GM21381 (cell line): ENCODE results near the gene PRIMA1.

ENCODE experiments used
- ATAC-seq: cut with Tn5 transposase; IDR thresholded peaks from one replicate; pipeline ENCODE4 v1.9.1; 2021; ENCODE audit warnings: mild to moderate bottlenecking, moderate library complexity; ENCODE audit not compliant: unreplicated experiment

The PRIMA1 gene

DNA sequence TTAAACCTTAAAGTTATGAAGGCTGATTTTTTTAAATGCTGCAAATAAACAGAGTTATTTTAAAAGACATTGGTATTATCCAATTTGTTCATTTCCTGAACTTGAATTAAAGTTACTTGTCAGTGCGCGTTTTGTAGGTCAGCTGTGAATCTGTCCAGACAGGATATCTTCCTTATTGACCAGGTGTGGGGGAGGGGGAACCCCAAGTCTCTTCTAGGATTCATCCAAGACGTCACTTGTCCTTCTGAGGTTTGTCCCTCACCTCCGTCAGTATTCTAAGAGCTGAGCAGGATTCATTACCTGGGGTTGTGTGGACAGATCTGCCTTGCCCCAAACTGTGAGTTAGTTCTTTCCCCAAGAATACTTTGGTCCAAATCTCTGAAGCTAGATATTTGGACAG, 8.8 kb upstream of the PRIMA1 start:
- ATAC-seq: no peak

DNA sequence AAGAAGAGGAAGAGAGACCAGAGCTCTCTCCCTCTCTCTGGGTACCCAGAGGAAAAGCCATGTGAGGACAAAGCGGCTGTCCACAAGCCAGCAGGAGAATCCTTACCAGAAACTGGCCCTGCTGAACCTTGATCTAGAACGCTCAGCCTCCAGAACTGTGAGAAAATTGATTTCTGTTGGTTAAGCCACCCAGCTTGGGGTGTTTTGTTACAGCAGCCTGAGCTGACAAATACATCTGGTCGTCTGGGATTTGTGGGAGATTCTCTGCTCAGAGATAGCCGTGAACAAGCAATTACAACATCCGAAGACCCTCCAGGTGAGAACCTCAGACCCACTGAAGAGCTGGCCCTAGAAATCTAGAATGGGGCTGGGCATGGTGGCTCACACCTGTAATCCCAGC, 6.5 kb upstream of the PRIMA1 start:
- ATAC-seq: no peak

DNA sequence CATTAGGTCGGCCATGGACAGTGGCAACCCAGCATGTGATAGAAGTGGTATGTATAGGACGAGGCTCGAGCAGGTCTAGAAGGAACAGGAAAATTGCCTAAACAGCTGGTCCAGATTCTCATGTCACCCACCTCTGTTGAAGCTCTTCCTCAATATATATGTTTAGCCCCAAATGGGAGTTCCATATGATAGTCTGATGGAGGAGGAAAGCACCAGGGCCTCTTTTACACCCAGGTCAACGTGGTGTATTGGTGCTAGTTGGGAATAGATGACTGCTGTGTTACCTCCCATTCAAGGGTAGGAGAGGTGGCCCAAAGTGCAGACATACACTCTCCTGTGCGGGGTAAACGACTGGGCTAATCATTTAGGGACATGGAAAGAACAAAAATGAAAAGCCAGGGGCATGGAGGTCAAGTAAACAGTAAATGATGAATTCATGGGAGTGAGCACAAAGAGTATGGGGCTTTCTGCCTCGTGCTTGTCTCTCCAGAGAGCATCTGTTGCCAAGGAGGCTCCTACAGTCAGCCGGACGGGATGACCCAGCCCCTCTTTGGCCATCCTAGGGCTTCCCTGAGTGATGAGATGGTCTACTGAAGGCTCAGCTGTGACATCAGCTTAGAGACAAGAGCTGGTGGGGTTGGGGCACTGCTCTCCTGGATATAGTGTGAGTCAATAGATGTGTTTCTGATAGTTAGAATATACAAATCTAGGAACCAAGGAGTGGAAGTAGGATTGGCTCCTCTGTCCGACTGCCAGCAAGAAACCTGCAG, 5.5 kb upstream of the PRIMA1 start:
- no peak for ATAC-seq

DNA sequence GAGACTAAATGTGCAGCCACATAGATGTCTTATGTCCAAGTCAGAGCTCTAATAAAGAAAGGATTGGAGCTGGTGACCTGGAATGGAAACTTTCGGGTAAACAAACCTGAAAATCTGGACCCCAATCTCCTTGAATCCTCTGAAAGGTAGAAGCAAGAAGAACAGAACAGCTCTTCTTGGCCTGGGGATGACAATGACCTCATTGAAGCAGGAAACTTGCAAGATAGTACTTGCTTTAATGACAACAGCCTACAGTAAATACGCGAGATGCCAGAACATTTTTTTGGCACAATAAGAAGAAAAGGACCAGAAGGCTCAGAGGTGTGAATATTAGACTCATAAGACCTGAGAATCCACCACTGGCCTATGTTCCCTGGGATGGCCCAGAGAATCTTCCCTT, 4.1 kb upstream of the PRIMA1 start:
- no peak for ATAC-seq

DNA sequence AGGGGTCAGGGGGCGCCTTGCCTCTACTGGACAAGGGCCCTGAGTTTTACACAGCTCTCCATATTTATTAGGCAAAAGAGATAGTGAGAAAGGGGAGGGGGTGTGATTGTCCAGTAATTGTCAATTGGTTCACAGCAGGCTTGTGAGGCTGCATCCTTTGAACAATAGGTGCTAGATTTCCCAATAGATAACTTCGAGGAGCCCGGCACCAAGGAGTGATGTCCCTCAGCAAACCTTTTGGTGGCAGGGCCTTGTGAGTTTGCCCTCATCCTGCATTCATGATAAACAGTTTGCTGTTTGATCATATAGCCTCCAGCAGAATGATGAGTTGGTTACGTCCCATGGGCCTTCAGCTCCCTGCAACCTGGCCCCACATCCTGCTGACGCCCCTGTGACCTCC, 2.7 kb upstream of the PRIMA1 start:
- no peak for ATAC-seq

DNA sequence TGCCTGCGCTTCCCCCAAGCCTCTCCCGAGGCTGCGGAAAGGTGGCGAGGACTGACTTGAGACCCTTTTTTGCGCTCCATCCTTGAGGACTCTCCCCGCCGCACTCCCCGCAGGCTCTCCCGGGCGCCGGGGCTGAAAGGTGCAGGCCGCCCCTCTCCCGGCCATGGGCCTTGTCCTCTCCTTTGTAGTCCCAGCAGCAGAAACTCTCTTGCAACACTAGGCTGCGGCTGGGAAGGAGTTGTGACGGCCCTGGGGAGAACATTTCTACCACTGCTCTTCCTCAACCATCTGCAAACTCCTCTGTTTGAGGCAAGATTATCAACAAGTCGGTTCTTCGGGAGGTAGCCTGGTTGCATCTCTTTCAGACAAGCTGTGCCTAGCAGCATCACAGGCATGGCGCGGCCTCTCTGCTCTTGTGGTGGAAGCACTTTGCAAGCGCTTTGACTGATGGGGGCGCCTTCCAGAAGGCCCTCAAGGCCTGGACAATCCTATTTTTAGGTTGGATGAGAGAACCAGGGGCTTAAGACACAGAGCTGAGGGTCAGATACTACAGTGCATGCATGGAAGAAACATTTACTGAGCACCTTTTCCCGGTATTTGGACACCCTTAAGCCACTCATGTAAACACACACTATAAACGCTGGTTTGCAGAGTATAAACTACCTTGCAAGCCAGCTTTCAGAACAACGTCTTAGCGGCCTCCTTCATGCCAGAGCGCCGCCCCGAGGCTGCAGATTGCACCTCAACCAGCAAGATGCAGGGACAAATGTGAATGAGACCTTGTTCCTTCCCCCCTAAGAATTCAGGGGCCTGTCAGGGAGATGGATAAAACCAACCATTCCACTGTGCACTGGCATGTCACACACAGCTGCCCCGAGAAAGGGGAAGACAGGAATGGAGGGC, 1.2 kb upstream of the PRIMA1 start:
- no peak for ATAC-seq

DNA sequence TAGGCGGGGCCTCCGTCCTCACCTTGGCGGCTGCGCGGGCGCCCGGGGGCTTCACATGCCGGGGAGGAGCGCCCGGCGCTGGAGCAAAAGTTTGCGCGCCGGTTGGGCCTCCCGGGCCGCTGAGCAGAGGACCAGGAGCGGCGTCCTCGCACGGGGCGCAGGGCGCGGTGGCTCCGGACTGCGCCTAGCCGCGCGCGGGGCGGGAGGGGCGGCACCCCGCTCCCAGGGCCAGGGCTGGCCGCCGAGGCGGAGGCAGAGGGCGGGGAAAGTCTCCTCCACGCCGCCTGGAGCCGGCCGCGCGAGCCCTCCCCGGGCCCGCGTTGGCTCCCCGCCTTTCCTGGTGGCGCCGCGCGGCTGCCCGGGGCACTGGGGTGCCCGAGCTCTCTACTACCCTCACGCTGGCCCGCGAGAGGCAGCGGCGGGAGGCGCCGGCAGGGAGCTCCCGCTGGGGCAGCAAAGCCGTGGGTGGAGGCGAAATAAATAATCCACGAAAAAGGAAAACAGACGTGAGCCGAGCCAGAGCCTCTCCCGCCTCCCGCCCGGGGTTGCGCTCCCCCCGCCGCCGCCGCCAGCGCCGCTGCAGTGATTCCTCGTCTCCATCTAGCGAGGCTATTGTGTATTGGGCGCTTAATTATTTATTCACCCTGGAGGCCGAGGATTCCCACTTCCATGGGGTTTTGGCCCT, 400 bp upstream of the PRIMA1 start:
- no peak for ATAC-seq

DNA sequence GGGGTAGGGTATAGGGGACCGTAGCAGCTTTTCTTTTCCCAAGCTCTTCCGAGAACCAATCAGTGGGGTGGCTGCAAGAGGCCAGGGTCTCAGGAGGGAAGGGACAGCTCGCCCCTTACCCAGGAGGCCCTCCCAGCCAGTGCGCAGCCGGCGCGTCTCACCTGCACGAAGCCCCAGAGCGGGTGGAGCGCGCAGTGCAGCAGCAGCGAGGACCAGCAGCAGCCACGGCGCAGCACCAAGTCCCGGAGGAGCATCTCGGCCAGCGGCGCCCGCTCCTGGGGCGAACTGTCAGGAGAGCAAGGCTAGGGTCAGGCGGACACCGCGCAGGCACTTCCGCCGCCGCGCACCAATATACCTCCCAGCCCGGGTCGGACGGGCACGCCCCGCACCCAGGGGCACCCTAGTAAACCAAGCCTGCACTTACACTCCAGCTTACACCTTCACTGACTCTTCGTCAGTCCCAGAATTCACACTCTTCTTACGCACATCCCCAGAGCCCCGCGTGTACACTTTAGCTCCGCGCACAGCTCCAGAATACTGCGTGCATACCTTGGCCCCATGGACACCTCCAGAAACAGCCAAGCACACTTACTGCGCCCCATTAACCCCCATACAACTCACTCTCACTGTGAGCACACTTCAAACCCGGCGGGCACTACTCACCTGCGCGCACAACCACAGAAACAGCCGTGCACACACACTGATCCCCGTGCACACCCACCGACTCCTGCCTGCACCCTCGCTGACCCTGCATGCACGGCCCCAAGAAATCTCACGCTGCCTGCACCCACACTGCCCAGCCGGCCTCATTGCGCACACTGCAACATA, 606 bp downstream of the PRIMA1 start:
- ATAC-seq: no peak

DNA sequence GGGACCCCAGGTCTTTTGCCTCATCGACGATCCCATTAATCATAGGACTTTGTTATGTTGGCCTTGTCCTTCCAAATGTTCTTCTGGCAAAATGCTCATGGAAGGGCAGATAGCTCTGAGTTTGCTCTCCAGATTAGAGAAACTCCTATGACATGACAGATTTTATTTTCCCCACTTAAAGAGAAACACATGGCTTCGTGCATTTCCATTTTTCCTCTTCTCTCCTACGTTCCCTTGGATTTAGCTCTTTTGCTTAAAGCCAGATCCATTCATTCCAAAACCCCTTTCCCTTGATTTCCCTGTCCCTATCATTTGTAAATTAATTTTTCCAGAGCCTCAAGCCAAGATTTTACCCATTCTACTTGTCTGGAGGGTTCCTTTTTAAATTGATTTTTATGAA, 2.9 kb downstream of the PRIMA1 start:
- no peak for ATAC-seq

DNA sequence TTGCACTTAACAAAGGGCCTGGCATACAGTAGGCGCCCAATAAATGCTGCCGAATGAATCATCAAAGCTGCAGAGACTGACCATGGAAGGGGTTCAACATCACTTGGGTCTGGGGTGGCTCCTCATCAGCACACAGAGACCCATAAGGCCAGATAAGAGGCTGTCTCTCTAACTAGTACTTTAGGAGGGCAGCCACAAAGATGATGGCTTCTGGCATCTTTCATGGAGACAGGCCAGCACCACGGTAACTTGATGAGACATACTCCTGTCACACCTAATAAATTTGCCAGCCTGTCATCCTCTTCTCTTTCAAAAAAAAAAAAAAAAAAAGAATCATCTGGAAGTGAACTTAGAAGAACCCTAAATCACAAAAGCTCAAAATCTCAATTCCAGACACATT, 3.4 kb downstream of the PRIMA1 start:
- no peak for ATAC-seq

DNA sequence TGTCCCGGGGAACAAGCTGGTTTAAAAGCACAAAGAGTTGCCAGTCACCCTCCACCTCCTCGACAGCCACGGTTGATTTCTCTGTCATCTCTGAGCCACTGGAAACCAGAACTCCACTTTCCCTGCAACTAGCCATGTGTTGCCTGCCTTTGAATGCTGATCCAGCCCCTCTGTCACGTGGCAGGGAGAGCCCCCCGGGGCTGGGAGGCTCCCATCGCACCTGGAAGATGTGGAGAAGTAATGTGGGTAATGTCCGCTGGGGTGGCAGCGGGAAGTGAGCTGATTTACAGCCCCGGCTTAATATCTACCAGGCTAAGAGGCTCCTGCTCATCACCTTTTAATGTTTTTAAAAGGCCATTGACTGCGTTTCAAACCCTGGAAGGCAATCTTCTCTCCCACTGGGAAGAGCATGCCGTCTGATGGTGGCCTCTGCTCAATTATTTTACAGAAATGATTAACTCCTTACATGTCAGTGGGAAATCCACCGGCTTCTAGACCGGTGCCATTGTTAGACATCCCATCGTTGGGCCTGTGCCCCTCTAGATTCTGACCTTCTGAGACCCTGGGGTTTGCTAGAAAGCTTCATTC, 7.4 kb downstream of the PRIMA1 start:
- no peak for ATAC-seq

DNA sequence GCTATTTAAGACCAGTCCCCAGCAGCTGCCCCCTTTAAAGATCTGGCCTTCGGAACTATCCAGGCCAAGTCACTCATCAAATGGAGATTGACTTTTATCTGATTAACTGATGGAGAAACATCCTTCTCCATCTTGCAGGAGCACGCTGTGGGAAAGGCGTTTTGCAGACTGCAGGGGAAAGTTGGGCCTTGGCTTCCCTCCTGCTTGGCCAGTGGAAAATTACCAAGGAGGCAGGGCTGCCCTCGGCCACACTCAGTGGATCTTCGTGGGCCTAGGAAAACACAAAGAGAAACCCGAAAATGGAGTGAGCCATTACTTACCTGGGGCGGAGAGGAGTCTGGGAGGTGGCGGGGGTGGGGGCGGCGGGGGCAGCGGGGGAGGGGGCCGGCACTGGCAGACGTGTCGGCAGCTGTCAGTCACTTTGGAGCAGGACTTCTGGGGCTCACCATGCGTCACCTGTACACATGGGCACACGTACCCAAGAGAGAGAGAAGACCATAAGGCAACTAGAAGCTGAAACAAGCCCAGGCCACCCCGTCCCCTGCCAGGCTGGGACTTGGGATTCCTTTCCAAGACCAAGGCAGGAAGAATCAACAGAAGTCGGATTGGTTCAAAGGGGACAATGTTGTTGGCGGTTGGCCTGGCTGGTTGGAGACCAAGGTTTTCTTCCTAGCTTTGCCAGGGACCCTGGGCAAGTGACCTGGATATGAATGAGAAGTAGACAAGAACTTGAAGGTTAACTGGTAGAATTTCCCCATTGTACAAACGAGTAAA, 9.2 kb downstream of the PRIMA1 start:
- no peak for ATAC-seq

DNA sequence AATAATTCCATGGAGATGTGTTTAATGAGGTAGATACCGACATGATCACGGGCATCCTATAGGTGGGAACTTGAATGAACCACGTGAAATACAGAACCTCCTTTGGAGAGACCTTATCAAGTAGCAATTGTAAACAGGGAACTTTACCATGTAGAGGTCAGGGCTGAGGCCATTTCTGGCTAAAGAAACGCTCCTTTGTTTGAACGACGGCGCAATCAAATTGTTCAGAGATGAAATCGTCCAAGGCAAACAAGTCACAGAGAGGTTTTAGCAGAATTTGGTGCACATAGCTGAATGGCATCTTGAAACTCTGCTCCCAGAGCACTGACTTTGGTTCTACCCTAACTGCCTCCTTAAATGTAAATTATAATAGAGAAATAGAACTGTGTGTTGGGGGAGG, 9.8 kb downstream of the PRIMA1 start:
- no peak for ATAC-seq

DNA sequence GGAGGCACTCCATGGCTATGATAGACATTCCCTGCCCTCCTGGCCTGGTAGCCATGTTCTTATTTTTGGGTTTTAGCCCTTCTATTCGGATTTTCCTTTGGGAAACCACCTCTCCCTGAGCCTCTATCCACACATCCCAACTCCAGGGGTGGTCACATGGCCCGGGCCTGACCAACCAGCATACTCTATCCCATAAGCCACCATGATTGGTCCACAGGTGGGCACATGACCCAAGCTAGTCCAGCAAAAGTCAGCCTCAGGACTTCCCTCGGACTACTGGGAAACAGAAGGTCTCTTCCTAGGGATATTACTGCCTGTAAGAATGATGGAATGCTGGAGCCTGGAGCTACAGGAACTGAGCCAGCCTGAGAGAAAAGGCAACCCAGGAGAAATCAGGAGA, 12.5 kb downstream of the PRIMA1 start:
- ATAC-seq: no peak

DNA sequence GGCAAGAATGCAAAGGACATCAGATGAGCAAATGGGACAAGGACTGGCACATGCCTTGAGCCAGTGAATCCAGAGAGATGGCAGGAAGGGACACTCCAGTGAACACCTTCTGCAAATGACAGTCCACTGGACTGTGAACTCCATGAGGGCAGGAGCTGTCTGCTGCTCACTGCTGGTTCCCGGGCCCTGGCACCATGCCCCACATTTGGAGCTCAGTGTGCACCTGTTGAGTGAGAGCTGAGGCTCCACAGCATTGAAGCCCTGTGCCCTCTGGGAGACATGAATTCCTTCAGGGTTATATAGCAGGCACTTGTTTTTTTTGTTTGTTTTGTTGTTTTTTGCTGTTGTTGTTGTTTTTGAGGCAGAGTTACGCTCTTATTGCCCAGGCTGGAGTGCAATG, 13.1 kb downstream of the PRIMA1 start:
- ATAC-seq: no peak

DNA sequence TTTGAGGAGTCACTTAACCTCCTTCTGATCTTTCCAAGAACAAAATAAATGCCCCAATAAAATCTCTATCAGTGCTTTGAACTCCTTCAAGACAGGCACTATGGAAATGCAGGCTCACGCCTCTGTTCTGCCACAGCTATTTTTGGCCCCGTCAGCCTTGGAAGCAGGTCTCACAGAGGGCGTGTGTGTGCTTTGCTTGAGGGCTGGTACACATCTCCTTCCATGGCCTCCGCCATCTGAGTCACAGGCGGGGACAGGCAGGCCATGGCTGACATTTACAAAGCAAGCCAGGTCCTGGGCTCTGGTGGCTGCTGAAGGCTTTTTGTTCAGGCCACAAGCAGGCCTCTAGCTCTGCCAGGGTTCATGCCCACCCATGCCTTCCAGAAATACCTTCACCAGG, 16.0 kb downstream of the PRIMA1 start:
- no peak for ATAC-seq

DNA sequence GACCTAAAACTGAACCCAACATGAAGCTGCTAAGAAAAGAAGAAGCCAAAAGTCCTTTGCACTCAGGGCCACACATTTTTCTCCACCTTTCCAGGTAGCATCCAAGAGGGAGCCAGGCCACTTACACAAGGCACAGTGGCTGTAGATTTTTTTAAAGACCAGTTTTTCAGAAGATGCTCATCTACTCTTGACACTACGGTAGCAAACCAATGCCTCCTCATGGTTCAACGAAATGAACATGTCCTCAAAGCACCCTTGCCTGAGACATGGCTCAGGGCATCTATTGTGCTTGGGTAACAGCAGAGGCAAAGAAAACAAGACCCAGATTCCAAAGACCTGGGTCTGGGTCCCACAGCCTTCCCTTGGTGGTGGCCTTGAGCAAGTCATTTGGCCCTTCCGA, 22.3 kb downstream of the PRIMA1 start:
- ATAC-seq: no peak

DNA sequence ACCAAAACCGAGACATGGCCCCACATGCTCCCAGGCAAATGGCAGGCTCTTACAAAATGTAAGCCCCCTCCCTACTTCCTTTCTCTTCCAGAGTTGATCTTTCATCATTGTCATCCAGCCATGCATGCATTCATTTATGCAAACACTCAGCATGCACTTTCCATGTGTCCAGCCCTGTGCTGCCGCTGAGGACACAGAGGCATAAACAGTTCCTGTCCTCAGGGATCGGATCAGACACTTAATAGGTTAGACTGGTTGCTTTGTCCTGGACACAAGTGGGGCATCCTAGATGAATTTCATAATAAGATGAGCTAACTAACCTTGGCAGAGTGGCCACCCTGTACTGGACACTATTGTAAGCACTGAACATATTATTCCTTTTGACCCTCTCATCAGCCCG, 23.1 kb downstream of the PRIMA1 start:
- ATAC-seq: no peak

DNA sequence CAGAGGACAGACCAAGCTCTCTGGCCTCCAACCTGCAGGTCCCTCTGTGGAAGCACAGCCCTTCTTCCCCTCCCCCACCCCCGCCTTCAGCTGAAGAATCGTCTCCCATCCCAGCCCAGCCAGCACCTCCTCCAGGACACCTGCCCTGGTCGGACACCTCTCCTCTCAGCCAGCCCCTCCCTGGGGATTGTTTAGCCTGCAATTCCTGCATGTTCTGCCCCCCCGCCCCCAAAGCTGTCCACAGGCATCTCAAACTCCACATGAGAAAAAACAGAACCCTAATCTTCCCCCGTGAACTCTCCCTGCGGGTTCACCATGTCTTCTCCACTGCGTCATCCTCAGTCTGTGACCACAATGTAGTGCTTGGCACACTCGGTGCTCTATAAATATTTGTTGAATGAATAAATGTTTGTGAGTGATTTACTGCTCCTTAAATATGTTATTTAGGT, 24.1 kb downstream of the PRIMA1 start:
- no peak for ATAC-seq
